Measurements from ENCODE around the gene AARS2. TPM values are rescaled to one million over a fixed set of nuclear protein-coding genes. Genes with fewer than 3 reads are reported as not detected.

Gene AARS2
- total and polyA plus RNA-seq, 2 of the 4 experiments (the other 2 are of a cell fraction), result 9.1 to 10.4 TPM

GRCh38 chr6:44305200-44305725 lies 7.9 kb downstream of the AARS2 start:
- H2AK5ac ChIP-seq (ENCODE audit: low read depth, low read length), result no peak overlapping the region
- peak overlapping the region; percentile 10 for H2AK9ac ChIP-seq (replicated peaks; ENCODE audit: low read depth, low read length, poor library complexity)
- no peak overlapping the region for H3K4ac ChIP-seq (ENCODE audit: low read depth, low read length)
- no peak overlapping the region for H2BK5ac ChIP-seq (ENCODE audit: low read depth, low read length, poor library complexity, severe bottlenecking)
- no peak overlapping the region for H2BK20ac ChIP-seq (ENCODE audit: low read depth, low read length)
- H3K9me1 ChIP-seq (ENCODE audit: insufficient read depth, low read length), result peaks cover 3% of the 10 kb centered on the region; the same call in 1 of the 2 replicates
- ChIA-PET POLR2A (ENCODE audit: unreplicated experiment) (no interaction called here), CTCF (interaction anchor here (0.7 to 1.0 kb wide), 4 partner anchors 8 to 38 kb away, joined by 3 to 4 read pairs (median 4); partner anchors contain the start of gene AARS2)
- no peak overlapping the region for H3K18ac ChIP-seq (ENCODE audit: low read depth, low read length)
- no peak overlapping the region for H2BK15ac ChIP-seq (ENCODE audit: low read depth, low read length)
- H4K8ac ChIP-seq (ENCODE audit: low read depth in 2 of 2, low read length in 2 of 2), result no peak overlapping the region
- ATAC-seq (ENCODE audit: low read depth) (no peak), DNase-seq (no peak)
- intact Hi-C loops (cut with micrococcal nuclease) (no loop called here), in situ Hi-C loops (cut with MboI; ENCODE audit: low sequenced_read_pairs) (no loop called here), dilution Hi-C loops (cut with HindIII; ENCODE audit: low sequenced_read_pairs, unreplicated experiment) (no loop called here)
- no TSS peak for BruUV-seq (replicated peaks)
- peaks cover 76% of the 10 kb centered on the region for H3K36me3 ChIP-seq (ENCODE audit: control insufficient read depth, insufficient read depth, low read length)
- H2BK120ac ChIP-seq (ENCODE audit: low read depth, low read length), result no peak overlapping the region
- no peak overlapping the region for H3K4me3 ChIP-seq (ENCODE audit: insufficient read depth, low read depth, low read length)
- peaks cover 3% of the 10 kb centered on the region for H3K4me1 ChIP-seq (ENCODE audit: control insufficient read depth, insufficient read depth, low read length)
- WGBS, 2 experiments (ENCODE audit: extremely low coverage in 2 of 2, insufficient read length in 1 of 2), result 100% methylated on average over 1 of the region's 5 CpGs; no CpG with 5 or more reads in 1 of the 2 experiments
- H3K14ac ChIP-seq (replicated peaks; ENCODE audit: low read depth, low read length), result no peak overlapping the region
- H3K23ac ChIP-seq (ENCODE audit: low read depth, low read length), result no peak overlapping the region
- no peak overlapping the region for H3K9ac ChIP-seq (ENCODE audit: low read depth, low read length)
- H4K91ac ChIP-seq (ENCODE audit: insufficient read depth, low read depth, low read length), result no peak overlapping the region
- TF ChIP-seq CHD1 (IDR thresholded peaks at IDR 0.05; ENCODE audit: low read depth, low read length), result no peak
- no peak for TF ChIP-seq MXI1 (IDR thresholded peaks at IDR 0.05; ENCODE audit: borderline replicate concordance, low read depth, low read length)
- no peak for TF ChIP-seq NFE2L2 (IDR thresholded peaks at IDR 0.05; ENCODE audit: low read depth, low read length)
- no peak for TF ChIP-seq RFX5 (IDR thresholded peaks at IDR 0.05; ENCODE audit: low read depth, low read length)
- TF ChIP-seq MAZ (IDR thresholded peaks at IDR 0.05; ENCODE audit: borderline replicate concordance, low read depth, low read length), result no peak
- no peak for TF ChIP-seq FOS (IDR thresholded peaks at IDR 0.05; ENCODE audit: low read depth, low read length)
- no peak for TF ChIP-seq SMC3 (IDR thresholded peaks at IDR 0.05; ENCODE audit: low read depth, low read length)
- TF ChIP-seq POLR2A (IDR thresholded peaks at IDR 0.05; ENCODE audit: low read depth, low read length), result no peak
- TF ChIP-seq RCOR1 (IDR thresholded peaks at IDR 0.05; ENCODE audit: insufficient replicate concordance, low read length), result no peak
- TF ChIP-seq USF2 (IDR thresholded peaks at IDR 0.05; ENCODE audit: low read depth, low read length), result no peak
- TF ChIP-seq ELK1 (IDR thresholded peaks at IDR 0.05; ENCODE audit: borderline replicate concordance, low read depth, low read length), result no peak
- TF ChIP-seq CTCF (conservative IDR thresholded peaks at IDR 0.05; ENCODE audit: low read depth, low read length), result no peak
- H4K20me1 ChIP-seq (ENCODE audit: insufficient read depth, low read length), result no peaks in the 10 kb centered on the region
- no peak overlapping the region for H4K5ac ChIP-seq (ENCODE audit: low read depth, low read length)
- no peak overlapping the region for H3K4me2 ChIP-seq (ENCODE audit: low read depth, low read length)
- H2AFZ ChIP-seq (replicated peaks; ENCODE audit: low read length, poor library complexity), result no peak overlapping the region
- no peak overlapping the region for H3K27ac ChIP-seq (ENCODE audit: insufficient read depth, low read length)
- H3K79me1 ChIP-seq (ENCODE audit: low read depth in 1 of 2, low read length in 2 of 2), result peaks cover 2% of the 10 kb centered on the region in 2 experiments; a peak in 1 of 4 replicates
- H3K27me3 ChIP-seq (ENCODE audit: control insufficient read depth, insufficient read depth, low read length), result no peaks in the 10 kb centered on the region
- H3K9me3 ChIP-seq (ENCODE audit: control insufficient read depth, insufficient read depth, low read length), result no peaks in the 10 kb centered on the region
- no peak overlapping the region for H3K56ac ChIP-seq (ENCODE audit: extremely low read depth, insufficient read depth, low read length)

Measured in IMR-90 (cell line).